ENCODE data around the gene SNTG2. TPM values are rescaled to one million over a fixed set of nuclear protein-coding genes. Genes with fewer than 3 reads are reported as not detected.

SNTG2 gene
- polyA plus RNA-seq, 1 experiment = 0.06 TPM

- H3K27me3 ChIP-seq (ENCODE audit: control insufficient read depth, insufficient read depth, low read length) = no peaks in the 10 kb centered on the region
- DNase-seq (ENCODE audit: low read depth, low spot score) = no peak
- H3K9me3 ChIP-seq (ENCODE audit: control insufficient read depth, insufficient read depth, low read length) = peaks cover 33% of the 10 kb centered on the region
- TF ChIP-seq CTCF (IDR thresholded peaks at IDR 0.05; ENCODE audit: low read depth, low read length) = no peak
- ChIA-PET CTCF (no interaction called here), POLR2A (no interaction called here)
- H3K27ac ChIP-seq (ENCODE audit: low read depth, low read length) = no peak overlapping the region
- no peak overlapping the region for H3K4me3 ChIP-seq (ENCODE audit: low read depth, low read length)
Measured at GRCh38 chr2:1238598-1239138, 288.0 kb downstream of the SNTG2 start.

GRCh38 chr2:1245193-1245592 is 294.5 kb downstream of the SNTG2 start:
- DNase-seq (ENCODE audit: low read depth, low spot score) = no peak
- no peak for TF ChIP-seq CTCF (IDR thresholded peaks at IDR 0.05; ENCODE audit: low read depth, low read length)
- ChIA-PET POLR2A (no interaction called here), CTCF (interaction anchor here (0.7 kb wide), 1 partner anchor 335 kb away, joined by 7 read pairs; no protein-coding TSS in a partner anchor)
- H3K9me3 ChIP-seq (ENCODE audit: control insufficient read depth, insufficient read depth, low read length) = peaks cover 14% of the 10 kb centered on the region
- no peak overlapping the region for H3K4me3 ChIP-seq (ENCODE audit: low read depth, low read length)
- H3K27me3 ChIP-seq (ENCODE audit: control insufficient read depth, insufficient read depth, low read length) = no peaks in the 10 kb centered on the region
- H3K27ac ChIP-seq (ENCODE audit: low read depth, low read length) = no peak overlapping the region

- POLR2A ChIA-PET = no interaction called here
- Histone ChIP-seq H3K4me3 (ENCODE audit: low read depth, low read length) (no peak overlapping the region), H3K27me3 (ENCODE audit: control insufficient read depth, insufficient read depth, low read length) (no peaks in the 10 kb centered on the region), H3K9me3 (ENCODE audit: control insufficient read depth, insufficient read depth, low read length) (peaks cover 14% of the 10 kb centered on the region), H3K27ac (ENCODE audit: low read depth, low read length) (no peak overlapping the region)
- no peak for TF ChIP-seq CTCF (IDR thresholded peaks at IDR 0.05; ENCODE audit: low read depth, low read length)
- DNase-seq (ENCODE audit: low read depth, low spot score) = no peak
- CTCF ChIA-PET = no interaction called here
Measured at GRCh38 chr2:1246239-1246638, 295.6 kb downstream of the SNTG2 start.

DNA sequence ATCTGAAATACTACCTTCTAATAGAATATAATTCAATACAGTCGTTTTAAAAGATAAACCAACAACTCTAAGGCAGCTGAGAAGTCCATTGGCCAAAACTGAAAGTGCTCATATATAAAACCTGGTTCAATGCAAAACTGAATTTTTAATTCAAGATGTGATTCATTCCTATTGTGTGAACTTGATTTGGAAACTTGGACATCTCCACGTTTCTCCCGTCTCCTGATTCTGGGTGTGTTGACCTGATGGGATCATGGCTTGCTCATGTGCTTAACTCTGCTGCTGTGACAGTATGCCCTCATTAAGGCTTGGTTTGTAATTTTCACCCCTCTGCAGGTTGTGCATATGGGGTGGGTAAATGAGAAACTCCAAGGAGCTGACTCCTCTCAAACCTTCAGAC is 296.3 kb downstream of the SNTG2 start:
- ChIA-PET POLR2A (no interaction called here), CTCF (no interaction called here)
- H3K27me3 ChIP-seq (ENCODE audit: control insufficient read depth, insufficient read depth, low read length) = no peaks in the 10 kb centered on the region
- DNase-seq (ENCODE audit: low read depth, low spot score) = no peak
- TF ChIP-seq CTCF (IDR thresholded peaks at IDR 0.05; ENCODE audit: low read depth, low read length) = no peak
- no peak overlapping the region for H3K27ac ChIP-seq (ENCODE audit: low read depth, low read length)
- H3K4me3 ChIP-seq (ENCODE audit: low read depth, low read length) = no peak overlapping the region
- H3K9me3 ChIP-seq (ENCODE audit: control insufficient read depth, insufficient read depth, low read length) = peaks cover 14% of the 10 kb centered on the region

GRCh38 chr2:1248187-1248586 is 297.5 kb downstream of the SNTG2 start:
- Histone ChIP-seq H3K9me3 (ENCODE audit: control insufficient read depth, insufficient read depth, low read length) (peaks cover 14% of the 10 kb centered on the region), H3K27me3 (ENCODE audit: control insufficient read depth, insufficient read depth, low read length) (no peaks in the 10 kb centered on the region), H3K27ac (ENCODE audit: low read depth, low read length) (no peak overlapping the region), H3K4me3 (ENCODE audit: low read depth, low read length) (no peak overlapping the region)
- POLR2A ChIA-PET = no interaction called here
- TF ChIP-seq CTCF (IDR thresholded peaks at IDR 0.05; ENCODE audit: low read depth, low read length) = no peak
- no peak for DNase-seq (ENCODE audit: low read depth, low spot score)
- CTCF ChIA-PET = interaction anchor here (1.4 kb wide), 1 partner anchor 298 kb away, joined by 4 read pairs; no protein-coding TSS in a partner anchor
